Umbilical cord (tissue), 2 donors: ENCODE measurements around the gene SCFD2. TPM values are rescaled to one million over a fixed set of nuclear protein-coding genes. Genes with fewer than 3 reads are reported as not detected.

ENCODE experiments used
- DNase-seq: peaks from one replicate; pipeline ENCODE4 v3.0.0-alpha.2; 2015; ENCODE audit warnings: low spot score
- total RNA-seq: library from RNA; depleted of rRNA; stranded (reverse); fragments of >200 nt; gene quantifications from one replicate; pipeline ENCODE4 v1.2.3, GENCODE V29; 2014; ENCODE audit warnings: low replicate concordance; ENCODE audit not compliant: insufficient read depth

SCFD2 gene
- total RNA-seq, 1 donor from 2014 or later: 26.7 TPM

GRCh38 chr4:52861171-52861823, 504.6 kb downstream of the SCFD2 start:
- no peak for DNase-seq

GRCh38 chr4:52860361-52860760, 505.5 kb downstream of the SCFD2 start:
- DNase-seq: no peak

GRCh38 chr4:52856801-52857200, 509.1 kb downstream of the SCFD2 start:
- DNase-seq: no peak

GRCh38 chr4:52853351-52853750, 512.5 kb downstream of the SCFD2 start:
- peak; percentile 52 for DNase-seq

GRCh38 chr4:52852711-52853110, 513.1 kb downstream of the SCFD2 start:
- no peak for DNase-seq

- no peak for DNase-seq
These were observed 513.8 kb downstream of the SCFD2 start for GRCh38 chr4:52852041-52852440.

- DNase-seq: no peak
These were observed 515.3 kb downstream of the SCFD2 start for GRCh38 chr4:52850406-52851124.

GRCh38 chr4:52848254-52848653, 517.6 kb downstream of the SCFD2 start:
- no peak for DNase-seq

- DNase-seq: no peak
These were observed 519.4 kb downstream of the SCFD2 start for GRCh38 chr4:52846502-52846901.

GRCh38 chr4:52844596-52844995, 521.3 kb downstream of the SCFD2 start:
- DNase-seq: no peak

- DNase-seq: peak; percentile 43
These were observed 521.9 kb downstream of the SCFD2 start for GRCh38 chr4:52843958-52844357.

GRCh38 chr4:52843351-52843750, 522.5 kb downstream of the SCFD2 start:
- DNase-seq: no peak

- no peak for DNase-seq
These were observed 523.1 kb downstream of the SCFD2 start for GRCh38 chr4:52842792-52843191.

GRCh38 chr4:52841682-52842456, 524.0 kb downstream of the SCFD2 start:
- DNase-seq: peak; percentile 77

- no peak for DNase-seq
These were observed 525.1 kb downstream of the SCFD2 start for GRCh38 chr4:52840531-52841370.

GRCh38 chr4:52838729-52839586, 526.9 kb downstream of the SCFD2 start:
- DNase-seq: no peak

- no peak for DNase-seq
These were observed 527.9 kb downstream of the SCFD2 start for GRCh38 chr4:52837716-52838558.

- DNase-seq: no peak
These were observed 529.2 kb downstream of the SCFD2 start for GRCh38 chr4:52836678-52837077.

GRCh38 chr4:52836120-52836519, 529.7 kb downstream of the SCFD2 start:
- no peak for DNase-seq
